ENCODE data around the gene ST6GALNAC2.

ST6GALNAC2 gene

DNA sequence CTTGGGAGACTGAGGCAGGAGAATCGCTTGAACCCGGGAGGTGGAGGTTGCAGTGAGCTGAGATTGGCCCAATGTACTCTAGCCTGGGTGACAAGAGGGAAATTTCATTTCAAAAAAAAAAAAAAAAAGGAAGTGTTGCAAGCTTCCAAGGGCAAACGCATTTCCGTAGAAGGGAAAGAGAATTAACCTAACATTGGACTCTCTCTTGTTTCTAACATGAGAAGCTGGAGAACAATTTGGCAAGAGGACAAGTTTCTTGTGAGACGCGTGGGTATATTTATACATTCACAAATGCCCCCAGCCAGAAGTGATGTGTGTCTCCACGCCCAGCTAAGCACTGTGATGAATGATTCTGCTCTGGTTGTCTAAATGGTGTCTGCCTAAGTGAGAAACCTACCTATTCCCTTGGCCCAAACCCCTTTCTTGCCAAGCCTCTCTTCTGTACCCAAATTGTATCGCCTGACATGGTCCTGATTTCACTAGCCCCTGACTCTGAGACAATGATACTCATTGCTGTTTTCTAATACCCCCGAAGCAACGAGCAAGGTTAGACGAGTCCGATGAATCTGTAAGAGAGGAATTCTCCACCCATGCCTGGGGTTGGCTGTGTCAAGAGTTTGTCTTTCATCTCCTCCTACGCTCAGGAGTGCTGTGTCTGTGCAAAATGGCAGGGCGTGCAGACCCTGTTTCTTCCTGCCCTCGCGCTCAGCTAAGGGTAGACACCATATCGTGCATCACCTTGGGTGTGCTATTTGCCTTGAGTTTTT lies 14.2 kb upstream of the ST6GALNAC2 start:
- no peak for DNase-seq (ENCODE audit: low read depth in 2 of 2)

DNA sequence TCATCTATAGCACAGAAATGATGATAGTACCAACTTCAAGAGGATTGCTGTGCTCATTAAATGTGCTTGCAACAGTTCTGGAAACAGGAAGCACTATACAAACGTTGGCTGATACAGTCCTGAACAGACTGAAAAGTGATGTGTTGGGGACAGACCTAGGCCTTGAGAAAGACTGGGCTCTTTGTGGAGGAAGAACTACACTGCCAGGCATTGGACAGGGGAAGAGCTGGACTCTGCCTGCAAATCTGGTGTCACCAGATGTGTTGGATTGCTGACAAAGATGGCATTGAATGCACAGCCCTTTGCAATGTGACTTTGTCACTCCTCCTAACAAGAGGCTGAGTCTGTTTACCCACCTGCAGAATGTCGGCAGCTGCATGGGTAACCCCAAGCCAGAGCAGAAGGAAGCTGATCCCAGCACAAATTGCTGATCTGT lies 12.4 kb upstream of the ST6GALNAC2 start:
- DNase-seq (ENCODE audit: low read depth in 2 of 2) = no peak

DNA sequence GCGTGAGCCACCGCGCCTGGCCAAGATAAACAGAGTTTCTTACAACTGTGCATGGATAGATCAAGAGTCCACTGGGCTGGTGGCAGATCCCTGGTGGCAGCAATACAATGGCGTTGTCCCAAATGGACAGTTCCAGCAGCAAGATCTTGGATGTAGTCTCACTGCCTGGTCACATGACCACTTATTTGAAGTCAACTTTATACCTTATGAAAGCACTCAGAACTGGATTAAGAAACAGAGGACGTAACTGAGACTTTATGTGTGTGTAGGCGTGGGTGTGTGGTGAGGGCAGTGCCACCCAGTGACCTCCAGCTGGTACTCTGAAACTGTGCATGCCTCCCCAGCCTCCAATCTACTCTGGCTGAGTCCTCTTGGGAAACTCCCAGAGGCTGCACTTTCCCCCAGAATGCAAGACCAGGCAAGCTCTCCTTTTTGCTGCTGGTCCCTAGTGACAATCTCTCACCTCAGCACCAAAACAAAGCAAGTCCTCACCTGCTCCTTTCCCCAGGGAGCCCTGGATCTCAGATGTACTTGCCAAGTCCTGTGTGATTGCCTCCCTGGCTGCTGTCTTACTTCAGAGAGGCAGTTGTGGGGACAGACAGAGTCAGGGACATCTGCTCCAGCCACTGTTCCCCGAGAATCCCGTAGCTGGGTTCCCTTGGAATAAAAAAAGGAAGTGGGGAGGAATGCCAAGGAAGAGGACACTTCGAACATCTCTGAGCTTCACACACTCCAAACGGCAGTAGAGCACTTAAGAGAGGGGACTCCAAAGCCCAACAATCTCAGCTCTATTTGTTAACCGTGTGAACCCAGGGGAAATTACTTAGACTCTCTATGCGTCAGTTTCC lies 11.7 kb upstream of the ST6GALNAC2 start:
- no peak for DNase-seq (ENCODE audit: low read depth in 2 of 2)

DNA sequence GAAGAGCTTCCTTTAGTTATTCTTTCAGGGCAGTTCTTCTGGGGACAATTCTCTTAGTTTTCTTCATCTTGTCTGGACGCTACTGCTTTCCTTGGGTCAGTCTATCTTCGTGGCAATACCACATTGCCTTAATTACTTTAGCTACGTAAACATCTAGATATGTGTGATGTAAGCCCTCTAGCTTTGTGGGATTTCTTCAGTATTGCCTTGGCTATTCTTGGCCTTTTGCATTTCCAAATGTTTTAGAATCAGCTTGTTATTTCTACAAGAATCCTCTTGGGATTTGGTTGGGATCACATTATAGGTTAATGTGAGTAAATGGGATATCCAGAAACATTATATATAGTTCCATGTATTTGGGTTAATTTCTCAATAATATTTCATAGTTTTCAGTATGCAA lies 9.0 kb upstream of the ST6GALNAC2 start:
- DNase-seq (ENCODE audit: low read depth in 2 of 2) = no peak

DNA sequence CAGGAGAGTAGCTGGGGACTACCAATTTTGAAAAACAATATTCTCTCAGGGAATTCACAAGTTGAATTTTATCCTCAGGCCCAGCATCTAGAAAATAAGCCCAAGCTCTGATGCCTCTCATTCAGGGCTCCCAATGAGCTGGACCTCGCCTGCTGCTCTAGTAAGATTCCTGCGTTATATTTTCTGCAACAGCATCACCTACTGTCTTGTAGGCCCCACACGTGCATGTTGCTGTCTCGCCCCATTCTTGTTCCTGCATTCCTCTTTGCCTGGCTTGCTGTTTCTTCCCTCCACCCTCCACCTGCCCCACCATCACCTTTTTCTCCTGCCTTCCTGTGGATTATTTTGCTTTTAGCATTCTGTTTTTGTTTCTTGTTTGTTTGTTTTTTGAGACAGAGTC lies 8.3 kb upstream of the ST6GALNAC2 start:
- DNase-seq (ENCODE audit: low read depth in 2 of 2) = no peak

DNA sequence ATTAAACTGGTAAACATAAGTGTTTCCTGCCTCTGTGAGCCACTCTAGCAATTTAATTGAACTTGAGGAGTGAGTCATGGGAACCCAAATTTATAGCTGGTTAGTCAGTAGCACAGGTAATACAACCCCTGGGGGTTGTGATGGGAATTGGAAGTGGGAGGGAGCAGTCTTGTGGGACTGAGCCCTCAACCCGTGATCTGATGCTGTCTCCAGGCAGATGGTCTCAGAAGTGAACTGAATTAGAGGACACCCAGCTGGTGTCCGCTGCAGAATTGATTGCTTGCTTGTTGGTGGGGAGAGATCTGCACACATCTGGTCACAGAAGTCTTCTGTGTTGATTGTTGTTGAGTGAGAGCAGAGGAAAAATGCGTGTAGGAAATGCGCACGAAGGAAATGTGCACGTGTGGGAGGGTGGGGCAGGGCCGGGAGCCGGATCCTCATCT lies 7.7 kb upstream of the ST6GALNAC2 start:
- DNase-seq (ENCODE audit: low read depth in 2 of 2) = no peak

DNA sequence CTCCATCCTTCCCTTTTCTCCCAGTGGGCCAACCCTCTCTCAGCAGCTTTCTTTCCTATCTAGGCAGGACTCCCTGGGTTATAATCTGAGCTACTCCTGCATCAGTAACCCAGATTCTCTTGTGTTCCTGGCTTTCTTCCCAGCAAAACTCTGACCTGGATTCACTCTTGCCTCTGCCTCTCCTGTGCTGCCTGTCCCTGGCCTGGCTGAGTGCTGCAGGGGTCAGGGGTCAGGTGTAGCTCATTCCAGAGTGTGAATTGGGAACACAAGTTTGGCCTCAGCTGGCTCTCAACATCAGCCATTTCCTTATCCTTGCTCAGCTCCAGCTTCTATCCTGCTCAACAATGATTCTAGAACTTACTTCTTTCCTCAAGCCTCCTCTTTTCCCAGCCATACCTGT lies 2.5 kb upstream of the ST6GALNAC2 start:
- no peak for DNase-seq (ENCODE audit: low read depth in 2 of 2)

DNA sequence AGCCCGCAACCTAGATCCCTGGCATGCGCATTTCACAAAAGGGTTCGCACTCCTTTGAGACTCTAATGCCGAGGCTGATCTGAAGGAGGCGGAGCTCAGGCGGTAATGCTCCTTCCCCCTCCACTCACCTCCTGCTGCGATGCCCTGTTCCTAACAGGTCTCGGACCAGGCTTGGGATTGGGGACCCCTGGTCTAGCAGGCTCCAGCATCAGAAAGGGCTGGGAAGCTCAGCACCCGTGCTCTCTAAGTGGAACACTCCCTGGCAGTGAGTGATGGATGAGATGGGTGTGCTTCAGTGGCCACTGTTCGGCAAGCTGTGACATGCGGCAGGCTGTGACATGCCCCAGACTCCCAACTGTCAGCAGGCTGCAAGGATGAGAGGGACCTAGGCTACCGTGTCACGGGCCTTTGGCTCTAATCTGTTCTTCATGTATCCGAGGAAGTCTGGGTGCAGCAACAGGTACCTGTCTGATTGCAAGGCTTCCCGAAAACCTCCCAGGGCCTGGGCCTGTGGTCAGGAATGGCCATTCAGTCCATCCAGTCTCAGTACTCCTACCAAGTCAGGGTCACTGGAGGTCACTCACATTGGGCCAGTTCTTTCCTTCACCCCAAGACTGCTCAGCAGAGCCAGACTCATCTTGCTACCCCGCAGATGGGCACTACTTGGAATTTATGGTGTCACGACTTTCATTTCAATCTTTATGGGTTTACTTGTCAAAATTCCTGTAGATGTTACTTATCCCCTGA lies 1.3 kb upstream of the ST6GALNAC2 start:
- DNase-seq (ENCODE audit: low read depth in 2 of 2) = no peak

DNA sequence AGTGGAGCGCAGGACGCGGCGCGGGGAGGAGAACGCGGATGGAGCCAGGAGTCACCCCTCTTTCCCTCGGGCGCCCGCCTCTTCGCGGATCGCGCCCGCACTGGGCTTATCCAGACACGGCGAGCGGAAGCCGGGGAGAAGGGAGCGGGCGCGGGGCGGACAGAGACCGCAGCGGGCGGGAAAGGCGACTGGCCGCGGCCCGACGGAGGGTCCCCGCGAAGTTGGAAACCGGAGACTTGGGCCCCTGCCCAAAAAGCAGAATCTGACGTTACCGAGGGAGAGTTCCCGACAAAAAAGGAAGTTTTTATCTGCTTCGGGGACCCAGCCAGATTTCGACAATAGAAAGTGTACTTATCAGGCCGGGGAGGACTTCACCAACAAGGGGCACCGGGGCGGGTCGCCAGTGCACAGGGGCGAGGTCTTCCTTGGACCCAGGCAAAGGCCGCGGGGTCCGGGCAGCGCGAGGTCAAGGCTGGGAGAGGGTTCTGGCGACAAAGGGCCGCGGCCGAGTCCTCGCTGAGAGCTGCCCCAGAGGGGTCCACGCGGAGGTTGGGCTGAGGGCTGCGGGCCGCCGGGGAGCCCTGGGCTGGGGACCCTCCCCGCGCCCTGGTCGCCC lies 519 bp downstream of the ST6GALNAC2 start:
- no peak for DNase-seq (ENCODE audit: low read depth in 2 of 2)

DNA sequence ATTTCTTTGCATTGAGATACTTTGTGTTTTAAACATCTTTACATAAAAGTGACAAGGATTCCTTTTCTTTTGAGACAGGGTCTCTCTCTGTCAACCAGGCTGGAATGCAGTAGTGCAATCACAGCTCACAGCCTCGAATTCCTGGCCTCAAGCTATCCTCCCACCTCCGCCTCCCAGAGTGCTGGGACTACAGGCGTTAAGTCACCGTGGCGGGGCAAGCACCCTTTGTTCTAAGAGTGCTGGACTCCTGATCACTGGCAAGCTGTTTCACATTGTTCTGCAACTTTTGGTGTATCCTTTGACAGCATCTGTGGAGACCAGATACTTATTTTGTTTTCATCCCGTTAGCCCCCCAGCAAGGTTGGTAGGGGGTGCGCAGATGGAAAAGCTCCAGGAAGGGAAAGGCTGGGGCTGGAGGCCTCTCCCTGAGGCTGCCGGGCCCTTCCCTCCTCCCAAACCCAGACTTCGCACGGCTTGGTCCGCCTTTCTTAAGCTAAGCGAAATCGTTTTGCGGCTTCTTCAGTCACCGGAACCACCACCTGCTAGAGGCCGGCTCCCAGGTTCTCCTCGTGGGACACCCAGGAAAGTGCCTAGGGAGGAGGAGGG lies 1.1 kb downstream of the ST6GALNAC2 start:
- no peak for DNase-seq (ENCODE audit: low read depth in 2 of 2)

DNA sequence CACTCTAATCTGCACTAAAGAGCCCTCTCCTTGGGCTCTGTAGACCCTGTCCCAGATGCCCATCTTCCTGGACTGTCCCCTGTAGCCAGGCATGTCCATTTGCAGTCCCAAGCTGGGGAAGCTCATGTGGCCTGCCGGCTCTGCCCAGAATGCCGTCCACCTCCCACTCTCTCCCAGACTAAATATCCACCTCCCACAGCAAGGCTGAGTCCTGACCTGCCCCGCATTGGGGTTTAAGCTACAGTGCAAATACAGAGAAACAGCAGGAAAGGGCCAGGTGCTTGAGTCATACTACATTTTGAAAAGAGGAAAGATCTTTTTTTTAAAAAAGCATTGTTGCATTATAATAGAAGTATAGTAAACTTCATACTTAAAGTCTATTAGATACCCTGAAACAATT lies 3.0 kb downstream of the ST6GALNAC2 start:
- DNase-seq (ENCODE audit: low read depth in 2 of 2) = no peak

DNA sequence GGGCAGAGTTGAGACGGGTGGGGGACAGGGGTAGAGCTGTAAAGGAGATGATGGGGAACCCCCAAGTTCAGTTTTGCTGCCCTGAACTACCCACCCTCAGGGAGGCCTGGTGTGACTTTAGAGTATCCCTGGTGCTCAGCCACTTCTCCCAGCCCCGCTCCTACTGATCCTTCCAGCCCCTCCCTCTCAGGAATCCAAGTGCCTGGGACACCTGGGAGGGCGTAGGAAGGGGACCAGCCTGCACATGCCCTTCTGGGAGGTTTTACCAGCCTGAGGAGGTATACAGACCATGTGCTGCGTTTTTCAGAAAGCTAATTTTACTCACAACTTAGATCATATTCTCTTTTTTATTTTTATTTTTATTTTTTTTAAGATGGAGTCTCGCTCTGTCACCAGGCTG lies 4.1 kb downstream of the ST6GALNAC2 start:
- DNase-seq (ENCODE audit: low read depth in 2 of 2) = no peak

DNA sequence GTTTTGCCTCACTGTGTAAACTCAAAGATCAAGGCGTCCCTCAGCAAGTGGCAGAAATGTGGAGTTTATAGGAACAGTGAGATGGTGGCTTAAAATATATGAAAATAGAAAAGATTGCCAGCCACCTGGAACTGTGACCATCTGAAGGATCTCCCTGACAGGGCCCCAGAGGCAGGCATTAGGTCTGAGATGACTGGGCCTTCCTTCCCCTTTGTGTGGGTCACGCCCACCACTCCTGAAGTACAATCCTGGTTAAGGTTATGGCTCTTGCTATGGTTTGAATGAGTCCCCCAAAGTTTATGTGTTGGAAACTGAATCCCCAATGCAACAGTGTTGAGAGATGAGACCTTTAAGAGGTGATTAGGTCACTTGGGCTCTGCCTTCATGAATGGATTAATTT lies 6.4 kb downstream of the ST6GALNAC2 start:
- DNase-seq (ENCODE audit: low read depth in 2 of 2) = no peak

DNA sequence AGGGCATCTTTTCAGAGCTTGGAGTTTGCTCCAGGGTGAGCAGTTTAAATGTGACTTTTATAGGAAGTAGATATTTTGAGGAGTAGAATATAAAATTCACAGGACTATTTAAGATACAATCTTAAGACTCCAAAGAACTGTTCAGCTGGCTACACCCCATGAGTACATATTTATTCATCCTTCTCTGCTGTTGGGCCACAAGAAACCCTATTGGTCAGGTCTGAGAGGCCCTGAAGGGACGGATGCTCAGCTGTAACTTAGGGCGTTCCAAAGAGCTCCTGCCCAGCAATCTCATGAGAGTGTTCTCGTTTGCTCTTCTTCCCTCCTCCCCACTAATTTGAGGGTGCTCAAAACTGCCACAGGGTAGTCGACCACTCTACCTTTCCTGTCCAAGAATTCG lies 7.3 kb downstream of the ST6GALNAC2 start:
- no peak for DNase-seq (ENCODE audit: low read depth in 2 of 2)

DNA sequence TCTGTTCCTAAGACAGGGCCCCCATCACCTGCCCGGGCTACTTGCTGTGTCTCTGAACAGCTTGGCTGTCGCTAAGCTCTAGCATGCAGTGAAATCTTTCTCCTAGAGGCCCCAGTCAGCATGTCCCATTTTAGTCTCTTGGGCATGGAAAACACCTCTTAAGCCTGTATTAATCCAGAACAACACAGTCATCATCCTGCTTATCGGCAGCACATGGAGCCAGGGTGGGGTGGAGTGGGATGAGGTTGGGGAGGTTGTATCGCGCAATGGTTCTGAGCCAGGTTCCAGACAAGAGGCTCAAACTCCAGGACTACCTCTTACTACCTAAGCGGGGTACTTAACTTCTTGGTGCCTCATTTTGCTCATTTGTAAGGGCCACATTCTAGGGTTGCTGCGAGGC lies 7.8 kb downstream of the ST6GALNAC2 start:
- no peak for DNase-seq (ENCODE audit: low read depth in 2 of 2)

DNA sequence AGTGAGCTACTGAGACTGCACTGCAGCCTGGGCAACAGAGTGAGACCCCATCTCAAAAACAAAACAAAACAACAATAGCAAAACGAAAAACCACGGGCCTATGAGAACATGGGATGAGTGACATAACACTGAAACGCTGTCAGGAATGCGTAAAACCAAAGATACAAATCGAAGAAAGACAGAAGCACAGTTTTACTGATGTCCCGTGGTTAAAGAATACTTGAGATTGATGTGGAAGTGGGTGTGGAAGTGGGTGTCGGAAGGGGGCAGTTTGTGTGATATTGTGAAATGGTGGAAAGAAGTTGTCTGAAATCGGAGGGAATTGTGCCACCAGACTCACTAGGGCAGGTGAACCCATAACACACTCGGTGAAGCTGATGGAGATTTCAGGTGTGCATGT lies 9.5 kb downstream of the ST6GALNAC2 start:
- DNase-seq (ENCODE audit: low read depth in 2 of 2) = no peak

DNA sequence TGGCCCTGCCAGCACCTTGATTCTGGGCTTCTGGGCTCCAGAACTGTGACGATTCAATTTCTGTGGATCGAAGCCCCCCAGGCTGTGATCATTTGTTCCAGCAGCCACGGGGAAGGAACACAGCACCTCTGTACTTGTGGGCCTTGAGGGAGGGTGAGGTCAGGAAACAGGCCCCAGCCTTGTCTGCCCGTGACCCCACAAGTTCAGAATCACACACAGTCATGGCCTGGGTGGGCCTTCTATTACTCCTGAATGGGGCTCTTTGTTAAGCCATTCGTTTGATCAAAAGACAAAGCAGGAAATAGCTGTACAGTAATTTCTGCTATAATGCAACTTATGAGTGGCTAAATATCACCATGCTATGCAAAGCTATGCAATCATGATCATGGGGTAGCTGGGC lies 10.1 kb downstream of the ST6GALNAC2 start:
- DNase-seq (ENCODE audit: low read depth in 2 of 2) = no peak

DNA sequence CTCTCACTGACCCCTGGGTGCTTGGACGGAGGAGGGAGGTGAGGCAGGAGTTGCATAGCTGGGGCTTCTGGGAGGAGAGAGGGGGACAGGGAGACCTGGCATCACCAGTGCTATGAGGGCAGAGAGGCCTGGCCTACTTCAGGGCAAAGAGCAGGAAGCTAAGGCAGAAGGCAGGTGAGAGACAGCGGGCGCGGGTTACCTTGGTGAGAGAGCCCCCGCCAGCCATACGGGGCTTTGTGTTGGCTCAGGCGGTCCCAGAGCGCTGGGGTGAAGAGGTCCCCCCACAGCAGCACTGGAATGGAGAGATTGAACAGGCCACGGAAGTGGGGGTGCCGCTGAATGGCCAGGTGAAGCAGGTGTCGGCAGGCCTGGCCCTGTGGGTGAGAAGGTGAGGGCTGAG lies 11.5 kb downstream of the ST6GALNAC2 start:
- no peak for DNase-seq (ENCODE audit: low read depth in 2 of 2)

DNA sequence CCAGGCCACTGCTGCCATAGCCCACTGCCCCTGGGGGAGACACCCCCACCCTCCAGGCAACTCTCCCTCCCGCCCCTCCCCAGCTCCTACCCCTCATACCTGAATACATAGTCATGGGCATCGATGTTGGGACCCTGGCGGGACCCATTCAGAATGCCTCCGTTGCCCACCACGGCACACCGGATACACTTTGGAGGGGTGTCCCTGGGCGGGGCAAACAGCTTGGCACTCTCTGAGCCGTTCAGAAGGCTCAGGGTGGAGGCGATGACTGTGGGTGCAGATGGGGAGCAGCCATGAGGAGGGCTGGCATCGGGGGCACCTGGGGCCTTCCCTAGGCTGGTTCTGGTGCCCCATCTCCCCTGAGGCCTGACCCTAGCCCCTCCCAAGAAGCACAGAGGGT lies 12.6 kb downstream of the ST6GALNAC2 start:
- DNase-seq (ENCODE audit: low read depth in 2 of 2) = no peak

DNA sequence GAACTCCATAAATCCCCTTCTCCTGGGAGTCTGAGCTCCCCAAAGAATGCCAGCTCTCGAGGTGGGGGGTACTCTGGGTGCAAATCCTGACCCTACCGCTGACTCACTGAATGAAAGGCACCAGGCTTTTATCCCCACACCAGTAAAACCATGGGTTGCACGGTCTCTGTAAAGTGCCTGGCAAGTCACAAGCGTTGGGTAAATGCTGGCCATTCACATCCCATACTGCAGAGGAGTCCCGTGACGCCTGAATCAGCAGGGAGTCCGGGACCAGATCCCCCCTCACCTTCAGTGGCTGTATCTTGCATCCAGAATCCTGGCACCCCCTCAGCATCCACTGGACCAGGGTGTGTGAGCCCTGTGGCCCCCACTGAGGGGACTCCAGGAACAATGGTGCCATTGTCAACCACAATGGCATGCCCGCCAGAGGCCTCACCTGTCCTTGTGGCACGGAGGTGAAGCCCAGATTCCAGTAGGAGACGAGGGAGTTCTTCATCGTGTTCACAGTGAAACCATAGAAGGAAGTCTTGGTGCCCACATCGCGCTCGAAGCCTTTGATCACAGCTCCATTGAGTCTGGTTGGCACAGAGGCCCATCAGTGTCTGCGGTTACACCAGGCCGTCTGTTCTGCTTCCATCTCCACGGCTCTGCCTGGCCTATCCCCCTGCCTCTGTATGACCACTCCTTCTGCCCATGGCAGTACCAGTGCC lies 13.3 kb downstream of the ST6GALNAC2 start:
- no peak for DNase-seq (ENCODE audit: low read depth in 2 of 2)
